Measurements from ENCODE around the gene BAIAP3.

The BAIAP3 gene

DNA sequence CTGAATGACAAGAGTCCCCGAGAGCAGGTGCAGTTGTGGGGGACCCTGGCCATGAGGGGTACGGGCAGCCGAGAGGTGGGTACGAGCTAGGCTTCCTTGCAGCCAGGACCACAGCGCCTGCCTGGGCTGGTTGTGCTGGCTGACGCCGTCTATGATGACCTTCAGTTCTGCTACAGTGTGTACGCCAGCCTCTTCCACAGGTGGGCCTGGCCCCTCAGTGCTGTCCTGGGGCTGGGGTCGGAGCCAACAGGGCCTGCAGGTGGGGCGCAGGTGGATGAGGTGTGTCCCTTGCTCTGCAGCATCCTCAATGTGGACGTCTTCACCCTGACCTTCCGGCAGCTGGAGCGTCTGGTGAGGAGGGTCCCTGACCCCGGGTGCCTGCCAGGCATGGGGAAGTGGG, 11.1 kb downstream of the BAIAP3 start:
- Histone ChIP-seq H3K27me3 (ENCODE audit: insufficient read depth, poor library complexity, severe bottlenecking) (no peaks in the 10 kb centered on the region), H3K4me3 (ENCODE audit: severe bottlenecking) (no peak overlapping the region), H3K4me1 (ENCODE audit: insufficient read depth, poor library complexity, severe bottlenecking) (no peaks in the 10 kb centered on the region), H3K9me3 (ENCODE audit: severe bottlenecking) (no peaks in the 10 kb centered on the region), H3K27ac (ENCODE audit: poor library complexity, severe bottlenecking) (no peak overlapping the region), H3K36me3 (ENCODE audit: low read depth) (peaks cover 2% of the 10 kb centered on the region; the same call in 1 of the 2 replicates)
- DNase-seq (ENCODE audit: low spot score) (no peak), ATAC-seq (ENCODE audit: low read depth) (no peak)
- TF ChIP-seq, protein P1, sequence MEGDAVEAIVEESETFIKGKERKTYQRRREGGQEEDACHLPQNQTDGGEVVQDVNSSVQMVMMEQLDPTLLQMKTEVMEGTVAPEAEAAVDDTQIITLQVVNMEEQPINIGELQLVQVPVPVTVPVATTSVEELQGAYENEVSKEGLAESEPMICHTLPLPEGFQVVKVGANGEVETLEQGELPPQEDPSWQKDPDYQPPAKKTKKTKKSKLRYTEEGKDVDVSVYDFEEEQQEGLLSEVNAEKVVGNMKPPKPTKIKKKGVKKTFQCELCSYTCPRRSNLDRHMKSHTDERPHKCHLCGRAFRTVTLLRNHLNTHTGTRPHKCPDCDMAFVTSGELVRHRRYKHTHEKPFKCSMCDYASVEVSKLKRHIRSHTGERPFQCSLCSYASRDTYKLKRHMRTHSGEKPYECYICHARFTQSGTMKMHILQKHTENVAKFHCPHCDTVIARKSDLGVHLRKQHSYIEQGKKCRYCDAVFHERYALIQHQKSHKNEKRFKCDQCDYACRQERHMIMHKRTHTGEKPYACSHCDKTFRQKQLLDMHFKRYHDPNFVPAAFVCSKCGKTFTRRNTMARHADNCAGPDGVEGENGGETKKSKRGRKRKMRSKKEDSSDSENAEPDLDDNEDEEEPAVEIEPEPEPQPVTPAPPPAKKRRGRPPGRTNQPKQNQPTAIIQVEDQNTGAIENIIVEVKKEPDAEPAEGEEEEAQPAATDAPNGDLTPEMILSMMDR (IDR thresholded peaks at IDR 0.05; ENCODE audit: poor library complexity, severe bottlenecking): no peak

DNA sequence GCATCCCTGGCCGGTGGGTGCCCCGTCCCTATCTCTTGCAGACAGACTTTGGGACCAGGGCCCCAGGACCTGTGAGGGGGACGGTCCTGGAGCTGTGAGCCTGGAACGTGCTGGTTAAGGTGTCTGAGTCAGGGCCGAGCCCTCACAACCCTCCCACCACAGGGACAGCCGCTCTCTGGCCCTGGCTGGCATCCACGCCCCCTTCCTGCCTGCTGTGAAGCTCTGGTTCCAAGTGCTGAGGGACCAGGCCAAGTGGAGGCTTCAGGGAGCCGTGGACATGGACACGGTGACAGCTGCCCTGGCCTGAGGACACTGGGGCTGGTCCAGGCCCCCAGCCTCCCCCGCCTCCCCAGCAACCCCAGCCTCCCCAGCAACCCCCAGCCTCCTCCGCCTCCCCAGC, 11.6 kb downstream of the BAIAP3 start:
- no peaks in the 10 kb centered on the region for H3K4me1 ChIP-seq (ENCODE audit: insufficient read depth, poor library complexity, severe bottlenecking)
- no peak for DNase-seq (ENCODE audit: low spot score)
- H3K27me3 ChIP-seq (ENCODE audit: insufficient read depth, poor library complexity, severe bottlenecking): no peaks in the 10 kb centered on the region
- H3K36me3 ChIP-seq (ENCODE audit: low read depth): peaks cover 8% of the 10 kb centered on the region; the same call in 1 of the 2 replicates
- no peak overlapping the region for H3K27ac ChIP-seq (ENCODE audit: poor library complexity, severe bottlenecking)
- no peak overlapping the region for H3K4me3 ChIP-seq (ENCODE audit: severe bottlenecking)
- H3K9me3 ChIP-seq (ENCODE audit: severe bottlenecking): no peaks in the 10 kb centered on the region
- ATAC-seq (ENCODE audit: low read depth): no peak
- TF ChIP-seq, protein P1 (IDR thresholded peaks at IDR 0.05; ENCODE audit: poor library complexity, severe bottlenecking): no peak

DNA sequence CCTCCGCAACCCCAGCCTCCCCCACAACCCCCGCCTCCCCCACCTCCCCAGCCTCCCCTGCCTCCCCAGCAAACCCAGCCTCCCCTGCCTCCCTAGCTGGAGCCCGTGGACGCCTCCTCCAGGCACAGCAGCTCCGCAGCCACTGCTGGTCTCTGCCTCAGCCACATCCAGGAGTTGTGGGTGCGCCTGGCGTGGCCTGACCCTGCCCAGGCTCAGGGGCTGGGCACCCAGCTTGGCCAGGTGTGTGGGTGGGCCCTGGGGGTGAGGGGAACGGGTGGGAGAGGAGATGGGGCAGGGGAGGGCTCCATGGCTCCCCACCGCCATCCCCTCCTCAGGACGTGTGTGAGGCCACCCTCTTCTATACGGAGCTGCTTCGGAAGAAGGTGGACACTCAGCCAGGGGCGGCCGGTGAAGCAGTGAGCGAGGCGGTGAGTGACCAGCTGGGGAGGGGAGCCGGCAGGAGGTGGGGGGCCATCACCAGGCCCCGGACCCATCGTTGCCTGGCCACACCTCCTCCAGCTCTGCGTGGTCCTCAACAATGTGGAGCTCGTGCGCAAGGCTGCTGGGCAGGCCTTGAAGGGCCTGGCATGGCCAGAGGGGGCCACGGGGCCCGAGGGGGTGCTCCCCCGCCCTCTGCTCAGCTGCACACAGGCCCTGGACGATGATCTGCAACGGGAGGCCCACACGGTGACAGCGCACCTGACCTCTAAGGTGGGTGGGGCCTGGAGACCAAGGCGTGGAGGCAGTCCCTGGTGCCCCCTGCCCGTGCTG, 12.4 kb downstream of the BAIAP3 start:
- no peak for DNase-seq (ENCODE audit: low spot score)
- no peak overlapping the region for H3K4me3 ChIP-seq (ENCODE audit: severe bottlenecking)
- TF ChIP-seq, protein P1 (IDR thresholded peaks at IDR 0.05; ENCODE audit: poor library complexity, severe bottlenecking): no peak
- no peak overlapping the region for H3K27ac ChIP-seq (ENCODE audit: poor library complexity, severe bottlenecking)
- H3K36me3 ChIP-seq (ENCODE audit: low read depth): peaks cover 14% of the 10 kb centered on the region; the same call in 1 of the 2 replicates
- no peaks in the 10 kb centered on the region for H3K9me3 ChIP-seq (ENCODE audit: severe bottlenecking)
- H3K4me1 ChIP-seq (ENCODE audit: insufficient read depth, poor library complexity, severe bottlenecking): no peaks in the 10 kb centered on the region
- no peak for ATAC-seq (ENCODE audit: low read depth)
- H3K27me3 ChIP-seq (ENCODE audit: insufficient read depth, poor library complexity, severe bottlenecking): no peaks in the 10 kb centered on the region

DNA sequence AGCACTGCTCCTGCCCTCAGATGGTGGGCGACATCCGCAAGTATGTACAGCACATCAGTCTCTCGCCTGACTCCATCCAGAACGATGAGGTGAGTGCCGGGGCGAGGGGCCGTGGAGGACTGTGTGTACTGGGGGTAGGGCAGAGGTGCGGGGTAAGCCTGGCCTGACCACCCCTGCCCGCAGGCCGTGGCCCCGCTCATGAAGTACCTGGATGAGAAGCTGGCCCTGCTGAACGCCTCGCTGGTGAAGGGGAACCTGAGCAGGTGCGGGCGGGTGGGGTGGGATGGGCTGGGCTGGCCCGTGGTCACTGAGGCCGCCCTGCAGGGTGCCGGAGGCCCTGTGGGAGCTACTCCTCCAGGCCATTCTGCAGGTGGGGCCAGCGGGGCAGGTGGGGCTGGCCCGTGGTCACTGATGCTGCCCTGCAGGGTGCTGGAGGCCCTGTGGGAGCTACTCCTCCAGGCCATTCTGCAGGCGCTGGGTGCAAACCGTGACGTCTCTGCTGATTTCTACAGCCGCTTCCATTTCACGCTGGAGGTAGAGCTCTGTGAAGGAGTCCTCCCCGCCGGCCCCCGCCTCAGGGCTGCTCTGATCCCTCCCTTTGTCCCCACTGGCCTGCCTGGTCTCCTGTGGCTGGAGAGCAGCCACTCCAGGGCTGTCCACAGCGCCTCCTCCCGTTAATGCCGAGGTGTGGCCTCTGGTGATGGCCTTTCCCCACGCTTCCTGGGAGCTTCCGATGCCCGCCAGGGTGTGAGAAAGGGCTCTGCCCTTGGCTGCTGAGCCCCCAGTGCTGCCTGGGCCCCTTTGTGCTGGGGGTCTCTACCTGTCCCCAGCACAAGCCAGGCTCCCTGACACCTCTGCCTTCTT, 13.2 kb downstream of the BAIAP3 start:
- DNase-seq (ENCODE audit: low spot score) (no peak), ATAC-seq (ENCODE audit: low read depth) (no peak)
- TF ChIP-seq, protein P1 (IDR thresholded peaks at IDR 0.05; ENCODE audit: poor library complexity, severe bottlenecking): no peak
- no peaks in the 10 kb centered on the region for H3K9me3 ChIP-seq (ENCODE audit: severe bottlenecking)
- no peaks in the 10 kb centered on the region for H3K27me3 ChIP-seq (ENCODE audit: insufficient read depth, poor library complexity, severe bottlenecking)
- H3K4me3 ChIP-seq (ENCODE audit: severe bottlenecking): no peak overlapping the region
- no peak overlapping the region for H3K27ac ChIP-seq (ENCODE audit: poor library complexity, severe bottlenecking)
- no peaks in the 10 kb centered on the region for H3K4me1 ChIP-seq (ENCODE audit: insufficient read depth, poor library complexity, severe bottlenecking)
- peaks cover 14% of the 10 kb centered on the region; the same call in 1 of the 2 replicates for H3K36me3 ChIP-seq (ENCODE audit: low read depth)

Data from RWPE2 (cell line).